A549 (cell line): ENCODE results near the gene TACSTD2.

Experiments
- CTCF ChIP-seq: fragments of >200 bp; sonication (Bioruptor Twin); formaldehyde crosslinking; IDR thresholded peaks from 3 replicates; pipeline ENCODE4 v1.5.1; 2016
- E2F6 ChIP-seq: IDR thresholded peaks from 2 replicates; pipeline ENCODE4 v1.6.1; 2012; ENCODE audit warnings: low read depth, borderline replicate concordance
- HEYL ChIP-seq: fragments of 250-450 bp; sonication (Bioruptor Pico); IDR thresholded peaks from 2 replicates; pipeline ENCODE4 v1.8.0; 2021; ENCODE audit warnings: mild to moderate bottlenecking, moderate library complexity
- JUNB ChIP-seq: fragments of >200 bp; sonication (Bioruptor Twin); formaldehyde crosslinking; IDR thresholded peaks from 2 replicates; pipeline ENCODE4 v1.6.1; 2016
- POLR2A ChIP-seq: IDR thresholded peaks from 2 replicates; pipeline ENCODE4 v1.6.1; 2012; ENCODE audit warnings: mild to moderate bottlenecking, low read length
- POLR2AphosphoS2 ChIP-seq: conservative IDR thresholded peaks from 2 replicates; pipeline ENCODE4 v1.6.1; 2012; ENCODE audit warnings: low read length, improper control_type of control experiment, inconsistent platforms
- RAD21 ChIP-seq, 2 experiments: fragments of >200 bp in 1 of 2; sonication (Bioruptor Twin) in 1 of 2; formaldehyde crosslinking in 1 of 2; IDR thresholded peaks in 1 of 2; conservative IDR thresholded peaks in 1 of 2; 2 replicates in 1 of 2; 3 replicates in 1 of 2; pipeline ENCODE4 v1.6.1; 2012 to 2018; ENCODE audit warnings: inconsistent platforms in 1 of 2
- USF2 ChIP-seq: fragments of 450-650 bp; IDR thresholded peaks from 2 replicates; pipeline ENCODE4 v1.6.1; 2014; ENCODE audit warnings: antibody characterized with exemption

DNA sequence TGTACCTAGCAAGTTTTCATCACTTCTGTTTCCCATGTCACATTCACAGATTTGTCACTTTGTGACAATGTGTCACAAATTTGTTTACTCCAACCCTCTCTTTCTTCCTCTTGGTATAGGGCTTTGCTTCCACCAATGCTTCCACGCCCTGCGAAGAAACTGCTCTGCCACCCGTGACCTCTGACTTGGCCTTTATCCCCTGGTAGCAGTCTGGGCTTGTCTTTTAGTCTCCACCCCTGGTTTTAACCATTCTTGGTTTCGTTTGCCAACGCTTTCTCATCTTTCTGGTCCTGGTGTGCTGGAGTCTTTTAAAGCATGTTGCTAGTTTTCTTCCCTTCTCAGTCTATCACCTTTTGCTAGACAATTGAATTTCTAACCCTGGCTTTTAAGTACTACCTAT, 8.1 kb downstream of the TACSTD2 start:
- no peak for TF ChIP-seq CTCF
- TF ChIP-seq USF2: no peak
- no peak for TF ChIP-seq E2F6
- TF ChIP-seq RAD21 (conservative IDR thresholded peaks at IDR 0.05 in 1 of 2, IDR thresholded peaks at IDR 0.05 in 1 of 2): no peak
- TF ChIP-seq POLR2AphosphoS2: no peak
- TF ChIP-seq JUNB: no peak
- TF ChIP-seq POLR2A: no peak
- no peak for TF ChIP-seq HEYL (CRISPR knock-in tag)
